Measurements from ENCODE around the gene ATP1B1.
"Not testable (repeated sequence)": the region's sequence is repeated elsewhere in the genome, so short reads cannot be mapped to it uniquely, and the experiment has no call there.

The ATP1B1 gene

GRCh38 chr1:169142129-169142528 is 35.6 kb downstream of the ATP1B1 start:
- no peak for DNase-seq (ENCODE audit: low read depth in 2 of 2)

DNA sequence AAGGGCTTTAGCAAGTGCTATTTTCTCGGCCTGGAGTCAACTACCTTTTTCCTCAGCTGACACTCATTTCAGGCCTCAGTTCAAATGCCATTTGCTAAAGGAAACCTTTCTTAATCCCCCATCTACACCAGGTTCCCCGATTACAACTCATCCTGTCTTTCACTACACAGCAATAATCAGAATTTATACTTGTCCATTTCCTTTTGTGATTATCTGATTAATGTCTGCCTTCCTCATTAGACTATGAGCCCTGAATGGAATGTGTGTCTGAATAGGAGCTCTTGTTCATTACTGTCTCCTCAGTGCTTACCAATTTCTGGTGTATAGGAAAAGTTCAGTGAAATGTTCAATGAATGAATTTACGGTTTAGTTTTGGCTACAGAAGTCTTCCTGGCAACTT is 36.9 kb downstream of the ATP1B1 start:
- DNase-seq (ENCODE audit: low read depth in 2 of 2): no peak

- DNase-seq (ENCODE audit: low read depth in 2 of 2): no peak
These were observed 37.5 kb downstream of the ATP1B1 start for GRCh38 chr1:169143984-169144383.

GRCh38 chr1:169144941-169145626 is 38.6 kb downstream of the ATP1B1 start:
- no peak for DNase-seq (ENCODE audit: low read depth in 2 of 2)

- DNase-seq (ENCODE audit: low read depth in 2 of 2): no peak
These were observed 40.2 kb downstream of the ATP1B1 start for GRCh38 chr1:169146576-169147214.

DNA sequence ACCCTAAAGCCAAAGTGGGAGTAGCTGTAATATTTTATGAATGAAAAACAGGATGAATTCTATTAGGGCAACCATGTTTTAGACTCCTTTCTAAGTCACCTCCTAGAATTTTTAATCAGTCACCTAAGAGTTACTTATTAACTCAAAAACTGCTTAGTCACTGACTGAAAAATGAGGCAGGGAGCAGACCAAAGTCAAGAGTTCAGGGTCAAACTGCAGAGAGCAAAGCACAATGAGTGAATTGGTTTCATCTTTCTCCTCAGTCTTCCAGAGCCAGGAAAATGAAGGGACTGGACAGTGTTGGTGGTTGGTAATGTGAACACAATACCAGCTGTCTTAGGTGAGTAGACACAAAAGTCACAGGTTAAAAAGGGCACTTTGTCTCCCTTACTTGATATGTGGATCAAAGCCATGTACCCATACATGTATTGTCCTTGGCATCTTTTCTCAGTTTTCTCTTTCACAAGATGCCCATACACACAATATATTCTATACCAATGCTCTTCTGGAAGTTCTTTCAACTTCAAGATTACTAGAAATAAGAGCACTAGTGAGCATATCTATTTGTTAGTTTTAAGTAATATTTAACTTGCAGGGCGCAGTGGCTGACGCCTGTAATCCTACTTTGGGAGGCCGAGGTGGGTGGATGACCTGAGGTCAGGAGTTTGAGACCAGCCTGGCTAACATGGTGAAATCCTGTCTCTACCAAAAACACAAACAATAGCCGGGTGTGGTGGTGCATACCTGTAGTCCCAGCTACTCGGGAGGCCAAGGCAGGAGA is 42.2 kb downstream of the ATP1B1 start:
- no peak for DNase-seq (ENCODE audit: low read depth in 2 of 2)

DNA sequence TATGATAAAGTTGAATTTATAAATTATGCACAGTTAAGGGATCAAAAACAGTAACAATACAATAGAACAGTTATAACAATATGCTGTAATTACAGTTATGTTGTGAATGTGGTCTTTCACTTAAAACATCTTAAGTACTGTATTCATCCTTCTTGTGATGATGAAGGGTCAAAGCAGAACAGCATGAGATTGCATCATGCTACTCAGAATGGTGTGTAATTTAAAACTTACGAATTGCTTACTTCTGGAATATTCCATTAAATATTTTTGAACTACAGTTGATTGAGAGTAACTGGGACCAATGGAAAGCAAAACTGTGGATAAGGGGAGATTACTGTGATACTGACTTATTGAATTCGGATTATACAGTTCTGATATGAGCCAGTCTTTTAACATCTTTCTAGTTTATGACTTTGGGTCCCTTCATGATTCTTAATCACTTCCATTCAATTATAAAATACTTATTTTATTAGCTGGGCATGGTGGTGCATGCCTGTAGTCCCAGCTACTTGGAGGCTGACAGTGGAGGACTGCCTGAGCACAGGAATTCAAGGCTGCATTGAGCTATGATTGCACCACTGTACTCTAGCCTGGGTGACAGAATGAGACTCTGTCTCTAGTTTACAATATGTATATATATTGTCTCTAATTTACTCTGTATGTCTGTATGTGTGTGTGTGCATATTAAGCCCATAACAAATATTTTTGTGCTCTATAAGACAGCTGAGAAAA is 43.2 kb downstream of the ATP1B1 start:
- DNase-seq (ENCODE audit: low read depth in 2 of 2): no peak

DNA sequence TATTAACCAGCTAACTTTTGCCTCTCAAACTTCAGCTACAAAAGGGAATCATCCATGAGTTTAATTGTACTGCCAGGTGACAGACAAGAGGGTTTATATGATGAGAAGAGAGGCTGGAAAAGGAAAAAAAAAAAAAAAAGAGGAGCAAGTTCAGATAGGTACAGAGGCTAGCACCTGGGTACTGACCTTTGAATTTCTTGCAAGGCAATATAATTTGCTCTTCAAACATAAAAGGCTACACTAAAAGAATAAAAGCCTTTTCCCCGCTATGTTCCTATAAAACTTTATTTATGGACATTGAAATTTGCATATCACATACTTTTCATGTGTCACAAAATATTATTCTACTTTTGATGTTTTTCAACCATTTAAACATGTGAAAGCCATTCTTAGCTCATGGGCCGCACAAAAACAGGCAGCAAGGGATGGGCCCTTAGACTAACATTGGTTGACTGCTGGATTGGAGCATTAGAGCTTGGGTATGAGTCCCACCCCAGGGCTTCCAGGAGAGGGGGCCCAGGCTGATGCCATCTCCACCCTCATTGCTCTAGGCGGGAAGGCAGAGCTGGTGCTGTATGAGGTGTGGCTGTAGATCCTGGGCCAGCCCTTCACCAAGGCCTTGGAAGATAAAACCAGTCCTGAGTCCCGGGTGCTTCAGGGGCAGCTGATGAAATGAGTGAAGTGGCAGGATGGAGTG is 44.3 kb downstream of the ATP1B1 start:
- DNase-seq (ENCODE audit: low read depth in 2 of 2): no peak

GRCh38 chr1:169151338-169151837 is 44.9 kb downstream of the ATP1B1 start:
- no peak for DNase-seq (ENCODE audit: low read depth in 2 of 2)

- no peak for DNase-seq (ENCODE audit: low read depth in 2 of 2)
These were observed 49.2 kb downstream of the ATP1B1 start for GRCh38 chr1:169155675-169156074.

- DNase-seq (ENCODE audit: low read depth in 2 of 2): no peak
These were observed 50.1 kb downstream of the ATP1B1 start for GRCh38 chr1:169156580-169156979.

DNA sequence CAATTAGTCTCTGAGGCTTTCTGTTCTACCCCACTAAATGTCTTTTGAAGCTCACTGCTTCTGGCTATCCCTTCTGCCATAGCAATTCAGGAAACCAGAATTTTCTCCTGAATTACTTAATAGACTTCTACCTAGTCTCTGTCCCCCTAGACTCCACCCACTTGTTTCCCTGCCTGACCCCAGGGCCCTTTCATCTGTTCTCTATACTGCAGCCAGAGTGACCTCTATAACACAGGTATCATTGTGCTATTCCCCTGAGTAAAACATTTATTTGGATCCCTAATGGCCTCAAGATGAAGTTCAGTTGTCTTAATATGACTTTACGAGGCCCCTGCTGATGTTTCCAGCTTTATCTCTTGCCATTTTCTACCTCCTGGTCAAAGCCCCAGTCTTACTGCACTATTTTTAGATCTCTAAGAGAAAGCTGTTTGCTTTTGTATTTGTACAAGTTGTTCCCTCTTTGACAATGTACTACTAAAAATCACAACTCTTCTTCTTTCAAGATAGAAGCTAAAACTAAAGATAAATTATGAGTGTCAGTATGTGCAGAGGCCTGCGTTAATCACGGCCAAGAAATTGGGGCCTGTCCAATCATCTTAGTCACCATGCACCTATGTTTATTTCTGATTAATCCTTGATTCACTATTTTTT is 54.5 kb downstream of the ATP1B1 start:
- no peak for DNase-seq (ENCODE audit: low read depth in 2 of 2)

DNA sequence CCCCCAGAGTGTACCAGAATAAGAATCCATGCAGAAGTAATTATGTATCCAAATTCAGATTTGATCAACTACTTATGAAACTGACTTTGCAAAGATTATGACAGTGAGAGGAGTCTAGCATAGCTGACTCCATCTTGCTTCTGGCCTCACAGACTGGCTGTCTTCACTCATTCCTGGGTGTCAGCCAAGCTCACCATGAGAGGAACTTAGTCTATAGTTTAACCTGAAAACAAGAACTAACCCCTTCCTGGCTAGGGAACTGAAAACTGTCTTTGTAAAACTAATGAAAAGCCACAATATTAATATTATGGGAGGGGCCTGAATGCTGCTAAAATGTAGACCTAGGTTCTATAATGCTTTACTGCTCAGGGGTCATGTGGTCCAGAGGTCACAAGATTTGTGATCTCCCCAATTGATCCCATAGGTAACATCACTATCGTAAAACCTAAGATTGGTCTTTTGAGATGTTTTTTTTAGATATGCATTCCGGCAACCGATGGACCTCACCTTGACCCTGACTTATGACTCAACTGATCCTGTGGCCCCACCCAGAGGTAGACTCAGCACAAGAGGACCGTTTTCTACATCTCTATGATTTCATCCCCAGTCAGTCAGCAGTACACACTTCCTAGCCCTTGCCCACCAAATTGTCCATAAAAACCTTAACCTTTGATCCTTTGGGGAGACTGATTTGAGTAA is 55.2 kb downstream of the ATP1B1 start:
- no peak for DNase-seq (ENCODE audit: low read depth in 2 of 2)

DNA sequence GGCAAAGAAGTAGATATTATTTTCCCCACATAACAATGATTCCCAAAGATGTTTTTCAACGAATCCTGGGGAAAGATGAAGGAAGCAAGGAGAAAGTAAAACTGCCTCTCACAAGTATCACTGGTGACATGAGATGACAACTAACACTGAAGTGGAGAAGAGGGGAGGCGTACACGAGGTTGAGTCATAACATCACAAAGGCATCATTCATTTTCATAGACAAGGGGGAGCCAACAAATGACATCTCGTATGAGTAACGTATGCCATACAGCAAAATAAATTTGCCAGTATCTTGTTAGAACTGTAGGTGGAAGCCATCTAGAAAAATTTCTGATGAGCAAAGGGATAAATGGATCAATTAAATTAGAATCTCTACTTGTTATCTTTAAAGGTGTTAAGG is 56.6 kb downstream of the ATP1B1 start:
- DNase-seq (ENCODE audit: low read depth in 2 of 2): no peak

GRCh38 chr1:169175461-169175860 is 69.0 kb downstream of the ATP1B1 start:
- no peak for DNase-seq (ENCODE audit: low read depth in 2 of 2)

- DNase-seq (ENCODE audit: low read depth in 2 of 2): not testable (repeated sequence)
These were observed 72.9 kb downstream of the ATP1B1 start for GRCh38 chr1:169179431-169179830.

GRCh38 chr1:169180174-169180573 is 73.7 kb downstream of the ATP1B1 start:
- no peak for DNase-seq (ENCODE audit: low read depth in 2 of 2)
